Astrocyte (in vitro differentiated cells and primary cell): ENCODE data around the gene FHIT. TPM values are rescaled to one million over a fixed set of nuclear protein-coding genes. Genes with fewer than 3 reads are reported as not detected.

ENCODE experiments used
- DNase-seq: peaks from one replicate; pipeline ENCODE4 v3.0.0-alpha.2; 2010; ENCODE audit warnings: low read depth
- FAIRE-seq: peaks from 2 replicates; lab custom pipeline; 2011; peaks lifted over from hg19 to GRCh38; lab: Jason Lieb, UNC
- H2AFZ ChIP-seq: 2 replicates; pipeline ENCODE4 v1.6.0; 2012; ENCODE audit warnings: low read depth, low read length, inconsistent platforms
- H3K27ac ChIP-seq: 2 replicates; pipeline ENCODE4 v1.5.1; 2011; ENCODE audit warnings: low read depth, low read length, inconsistent platforms
- H3K27me3 ChIP-seq: 2 replicates; pipeline ENCODE4 v1.6.0; 2011; ENCODE audit warnings: low read length, inconsistent platforms; ENCODE audit not compliant: insufficient read depth
- H3K36me3 ChIP-seq: 2 replicates; pipeline ENCODE4 v1.5.1; 2011; ENCODE audit warnings: low read length, inconsistent platforms; ENCODE audit not compliant: insufficient read depth
- H3K4me1 ChIP-seq: 2 replicates; pipeline ENCODE4 v1.5.1; 2011; ENCODE audit warnings: low read length, inconsistent platforms; ENCODE audit not compliant: insufficient read depth
- H3K4me2 ChIP-seq: 2 replicates; pipeline ENCODE4 v1.6.0; 2012; ENCODE audit warnings: low read length, inconsistent platforms
- H3K4me3 ChIP-seq: 2 replicates; pipeline ENCODE4 v1.5.1; 2011; ENCODE audit warnings: low read depth, mild to moderate bottlenecking, low read length, inconsistent platforms; ENCODE audit not compliant: insufficient read depth
- H3K79me2 ChIP-seq: 2 replicates; pipeline ENCODE4 v1.6.0; 2012; ENCODE audit warnings: mild to moderate bottlenecking, low read length, inconsistent platforms; ENCODE audit not compliant: insufficient read depth
- H3K9ac ChIP-seq: 2 replicates; pipeline ENCODE4 v1.6.0; 2012; ENCODE audit warnings: mild to moderate bottlenecking, low read length, inconsistent platforms
- H3K9me3 ChIP-seq: 2 replicates; pipeline ENCODE4 v1.5.1; 2012; ENCODE audit warnings: low read depth, mild to moderate bottlenecking, low read length, inconsistent platforms; ENCODE audit not compliant: insufficient read depth
- H4K20me1 ChIP-seq: 2 replicates; pipeline ENCODE4 v1.6.0; 2012; ENCODE audit warnings: low read length, inconsistent platforms; ENCODE audit not compliant: insufficient read depth
- H3K27ac Mint-ChIP-seq: one replicate; pipeline ENCODE4 v1.8.0; 2021; ENCODE audit warnings: mild to moderate bottlenecking, mixed read lengths; ENCODE audit not compliant: unreplicated experiment
- H3K27me3 Mint-ChIP-seq: one replicate; pipeline ENCODE4 v1.8.0; 2021; ENCODE audit warnings: low read depth, mixed read lengths; ENCODE audit not compliant: unreplicated experiment
- H3K36me3 Mint-ChIP-seq: one replicate; pipeline ENCODE4 v1.8.0; 2021; ENCODE audit warnings: low read depth, mixed read lengths; ENCODE audit not compliant: unreplicated experiment
- H3K4me1 Mint-ChIP-seq: one replicate; pipeline ENCODE4 v1.8.0; 2021; ENCODE audit warnings: low read depth, mixed read lengths; ENCODE audit not compliant: unreplicated experiment
- H3K4me3 Mint-ChIP-seq: one replicate; pipeline ENCODE4 v1.8.0; 2021; ENCODE audit warnings: mild to moderate bottlenecking, moderate library complexity, mixed read lengths; ENCODE audit not compliant: unreplicated experiment
- H3K9me3 Mint-ChIP-seq: one replicate; pipeline ENCODE4 v1.8.0; 2021; ENCODE audit warnings: mild to moderate bottlenecking, mixed read lengths; ENCODE audit not compliant: unreplicated experiment
- EZH2 ChIP-seq: IDR thresholded peaks from 2 replicates; pipeline ENCODE4 v1.6.1; 2012; ENCODE audit warnings: mild to moderate bottlenecking, low read length, inconsistent platforms; ENCODE audit not compliant: insufficient read depth
- total RNA-seq: library from RNA; stranded (reverse); gene quantifications from 2 replicates; pipeline ENCODE4 v1.2.1, GENCODE V29; 2021
- TF ChIP-seq, protein P1 (sequence below): IDR thresholded peaks from 2 replicates; pipeline ENCODE4 v1.5.1; 2011; ENCODE audit warnings: low read depth, mild to moderate bottlenecking, inconsistent platforms, low read length, moderate library complexity; ENCODE audit not compliant: insufficient read depth

FHIT gene
- total RNA-seq, 1 donor from 2014 or later, result 6.7 TPM

DNA sequence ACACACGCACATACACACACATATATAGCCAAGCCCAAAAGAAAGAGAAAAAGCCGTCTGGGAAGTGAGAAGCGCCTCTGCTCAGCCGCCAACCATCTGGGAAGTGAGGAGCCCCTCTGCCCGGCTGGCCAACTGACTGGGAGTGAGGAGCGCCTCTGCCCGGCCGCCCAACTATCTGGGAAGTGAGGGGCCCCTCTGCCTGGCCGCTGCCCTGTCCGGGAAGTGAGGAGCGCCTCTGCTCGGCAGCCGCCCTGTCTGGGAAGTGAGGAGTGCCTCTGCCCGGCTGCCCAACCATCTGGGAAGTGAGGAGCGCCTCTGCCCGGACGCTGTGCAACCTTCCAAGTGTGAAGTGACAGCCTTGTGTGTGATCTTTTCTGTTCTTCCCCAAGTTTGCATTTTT lies 49.2 kb downstream of the FHIT start:
- Histone ChIP-seq H3K27me3 (no peaks in the 10 kb centered on the region), H4K20me1 (no peaks in the 10 kb centered on the region), H3K9me3 (no peaks in the 10 kb centered on the region), H3K36me3 (no peaks in the 10 kb centered on the region), H3K27ac (no peak overlapping the region), H3K9ac (no peak overlapping the region), H3K4me1 (no peaks in the 10 kb centered on the region), H3K4me2 (no peak overlapping the region), H3K79me2 (no peaks in the 10 kb centered on the region), H3K4me3 (no peak overlapping the region), H2AFZ (no peak overlapping the region)
- H3K36me3 Mint-ChIP-seq, result no peaks in the 10 kb centered on the region
- TF ChIP-seq, protein P1, sequence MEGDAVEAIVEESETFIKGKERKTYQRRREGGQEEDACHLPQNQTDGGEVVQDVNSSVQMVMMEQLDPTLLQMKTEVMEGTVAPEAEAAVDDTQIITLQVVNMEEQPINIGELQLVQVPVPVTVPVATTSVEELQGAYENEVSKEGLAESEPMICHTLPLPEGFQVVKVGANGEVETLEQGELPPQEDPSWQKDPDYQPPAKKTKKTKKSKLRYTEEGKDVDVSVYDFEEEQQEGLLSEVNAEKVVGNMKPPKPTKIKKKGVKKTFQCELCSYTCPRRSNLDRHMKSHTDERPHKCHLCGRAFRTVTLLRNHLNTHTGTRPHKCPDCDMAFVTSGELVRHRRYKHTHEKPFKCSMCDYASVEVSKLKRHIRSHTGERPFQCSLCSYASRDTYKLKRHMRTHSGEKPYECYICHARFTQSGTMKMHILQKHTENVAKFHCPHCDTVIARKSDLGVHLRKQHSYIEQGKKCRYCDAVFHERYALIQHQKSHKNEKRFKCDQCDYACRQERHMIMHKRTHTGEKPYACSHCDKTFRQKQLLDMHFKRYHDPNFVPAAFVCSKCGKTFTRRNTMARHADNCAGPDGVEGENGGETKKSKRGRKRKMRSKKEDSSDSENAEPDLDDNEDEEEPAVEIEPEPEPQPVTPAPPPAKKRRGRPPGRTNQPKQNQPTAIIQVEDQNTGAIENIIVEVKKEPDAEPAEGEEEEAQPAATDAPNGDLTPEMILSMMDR, result no peak
- no peak for TF ChIP-seq EZH2
- H3K27ac Mint-ChIP-seq, result no peak overlapping the region
- no peaks in the 10 kb centered on the region for H3K4me1 Mint-ChIP-seq
- FAIRE-seq, result no peak
- no peaks in the 10 kb centered on the region for H3K27me3 Mint-ChIP-seq
- DNase-seq, result no peak
- no peak overlapping the region for H3K4me3 Mint-ChIP-seq
- peaks cover 3% of the 10 kb centered on the region for H3K9me3 Mint-ChIP-seq

GRCh38 chr3:61201071-61201470 lies 50.2 kb downstream of the FHIT start:
- H3K27me3 Mint-ChIP-seq, result no peaks in the 10 kb centered on the region
- Histone ChIP-seq H3K9me3 (no peaks in the 10 kb centered on the region), H2AFZ (no peak overlapping the region), H3K27ac (no peak overlapping the region), H3K4me2 (no peak overlapping the region), H3K4me3 (no peak overlapping the region), H3K4me1 (no peaks in the 10 kb centered on the region), H3K27me3 (no peaks in the 10 kb centered on the region), H4K20me1 (no peaks in the 10 kb centered on the region), H3K36me3 (no peaks in the 10 kb centered on the region), H3K79me2 (no peaks in the 10 kb centered on the region), H3K9ac (no peak overlapping the region)
- H3K4me3 Mint-ChIP-seq, result no peak overlapping the region
- H3K27ac Mint-ChIP-seq, result no peak overlapping the region
- FAIRE-seq (no peak), DNase-seq (peak; percentile 1)
- no peaks in the 10 kb centered on the region for H3K4me1 Mint-ChIP-seq
- no peak for TF ChIP-seq EZH2
- TF ChIP-seq, protein P1, result no peak
- no peaks in the 10 kb centered on the region for H3K36me3 Mint-ChIP-seq
- H3K9me3 Mint-ChIP-seq, result peaks cover 3% of the 10 kb centered on the region

DNA sequence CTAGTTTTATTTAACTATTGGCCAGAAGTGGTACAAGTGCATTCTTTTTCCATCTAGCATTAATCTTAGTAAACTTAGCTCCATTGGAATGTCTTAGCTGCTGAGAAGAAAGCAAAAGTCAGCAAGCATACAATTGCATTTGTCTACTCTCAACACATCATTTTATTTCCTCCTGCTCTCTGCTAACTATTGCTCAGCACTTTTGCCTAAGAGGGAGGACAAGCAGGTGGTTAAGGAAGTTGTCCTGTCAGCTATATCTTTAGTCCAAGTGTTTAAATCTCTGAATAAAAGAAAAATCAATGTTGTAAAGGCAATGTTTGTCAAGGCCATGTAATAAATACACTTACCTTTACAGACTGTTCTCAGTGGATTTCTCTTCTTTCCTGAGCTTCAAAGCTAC lies 51.0 kb downstream of the FHIT start:
- H2AFZ ChIP-seq, result no peak overlapping the region
- Mint-ChIP-seq H3K4me3 (no peak overlapping the region), H3K4me1 (no peaks in the 10 kb centered on the region), H3K9me3 (peaks cover under 1% of the 10 kb centered on the region), H3K27ac (no peak overlapping the region), H3K27me3 (no peaks in the 10 kb centered on the region), H3K36me3 (no peaks in the 10 kb centered on the region)
- no peaks in the 10 kb centered on the region for H4K20me1 ChIP-seq
- no peak overlapping the region for H3K9ac ChIP-seq
- H3K9me3 ChIP-seq, result no peaks in the 10 kb centered on the region
- FAIRE-seq (no peak), DNase-seq (no peak)
- no peak overlapping the region for H3K4me3 ChIP-seq
- no peak for TF ChIP-seq EZH2
- TF ChIP-seq, protein P1, result no peak
- H3K27ac ChIP-seq, result no peak overlapping the region
- no peaks in the 10 kb centered on the region for H3K27me3 ChIP-seq
- no peak overlapping the region for H3K4me2 ChIP-seq
- no peaks in the 10 kb centered on the region for H3K79me2 ChIP-seq
- no peaks in the 10 kb centered on the region for H3K4me1 ChIP-seq
- H3K36me3 ChIP-seq, result no peaks in the 10 kb centered on the region
